Measurements from ENCODE around the gene YTHDC1. TPM values are rescaled to one million over a fixed set of nuclear protein-coding genes. Genes with fewer than 3 reads are reported as not detected.

Gene YTHDC1
- total and polyA plus RNA-seq, 9 donors = 72.1 to 116 (median 86.6) TPM

- DNase-seq = no peak
- no peaks in the 10 kb centered on the region for H3K36me3 ChIP-seq
- H3K4me1 ChIP-seq (ENCODE audit: insufficient read depth) = no peaks in the 10 kb centered on the region
- 47 to 63% (median 60%) methylated on average over 2 of the region's 2 CpGs for WGBS, 3 donors
- no peaks in the 10 kb centered on the region for H3K27me3 ChIP-seq
- H3K9me3 ChIP-seq = no peaks in the 10 kb centered on the region
- no peak overlapping the region for H3K4me3 ChIP-seq
- no peak overlapping the region for H3K27ac ChIP-seq
- intact Hi-C loops (cut with DNase I) = loop anchor here in 3 of 4 donors (5.0 to 10.0 kb wide), 3 partner anchors 99 to 104 kb away; no protein-coding TSS in a partner anchor
- no peak for TF ChIP-seq POLR2A (IDR thresholded peaks at IDR 0.05)
- TF ChIP-seq, protein P1, sequence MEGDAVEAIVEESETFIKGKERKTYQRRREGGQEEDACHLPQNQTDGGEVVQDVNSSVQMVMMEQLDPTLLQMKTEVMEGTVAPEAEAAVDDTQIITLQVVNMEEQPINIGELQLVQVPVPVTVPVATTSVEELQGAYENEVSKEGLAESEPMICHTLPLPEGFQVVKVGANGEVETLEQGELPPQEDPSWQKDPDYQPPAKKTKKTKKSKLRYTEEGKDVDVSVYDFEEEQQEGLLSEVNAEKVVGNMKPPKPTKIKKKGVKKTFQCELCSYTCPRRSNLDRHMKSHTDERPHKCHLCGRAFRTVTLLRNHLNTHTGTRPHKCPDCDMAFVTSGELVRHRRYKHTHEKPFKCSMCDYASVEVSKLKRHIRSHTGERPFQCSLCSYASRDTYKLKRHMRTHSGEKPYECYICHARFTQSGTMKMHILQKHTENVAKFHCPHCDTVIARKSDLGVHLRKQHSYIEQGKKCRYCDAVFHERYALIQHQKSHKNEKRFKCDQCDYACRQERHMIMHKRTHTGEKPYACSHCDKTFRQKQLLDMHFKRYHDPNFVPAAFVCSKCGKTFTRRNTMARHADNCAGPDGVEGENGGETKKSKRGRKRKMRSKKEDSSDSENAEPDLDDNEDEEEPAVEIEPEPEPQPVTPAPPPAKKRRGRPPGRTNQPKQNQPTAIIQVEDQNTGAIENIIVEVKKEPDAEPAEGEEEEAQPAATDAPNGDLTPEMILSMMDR (IDR thresholded peaks at IDR 0.05) = no peak
- TF ChIP-seq EP300 (IDR thresholded peaks at IDR 0.05) = no peak
These were observed 77.0 kb downstream of the YTHDC1 start for GRCh38 chr4:68272860-68273259.

DNA sequence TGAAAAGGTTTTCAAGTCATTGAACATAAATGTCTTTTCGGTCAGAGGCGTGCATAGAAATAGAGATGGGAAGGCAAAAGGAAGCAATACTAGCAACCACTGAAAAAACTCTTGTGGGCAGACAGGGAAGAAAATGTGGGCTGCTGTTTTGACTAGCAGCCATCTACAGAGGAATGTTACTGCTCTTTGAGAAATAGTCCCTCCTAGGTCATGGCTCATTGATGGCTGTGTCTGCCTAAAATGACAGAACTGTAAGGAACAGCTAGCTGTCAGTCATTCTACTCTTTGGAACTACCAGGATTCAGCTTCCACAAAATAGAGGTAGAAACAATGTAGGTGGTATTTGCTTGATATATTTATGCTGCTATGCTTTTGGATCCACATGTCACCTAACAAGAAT, 77.5 kb downstream of the YTHDC1 start:
- Histone ChIP-seq H3K4me1 (ENCODE audit: insufficient read depth) (peaks cover 3% of the 10 kb centered on the region), H3K27me3 (no peaks in the 10 kb centered on the region), H3K4me3 (no peak overlapping the region), H3K36me3 (no peaks in the 10 kb centered on the region), H3K9me3 (no peaks in the 10 kb centered on the region), H3K27ac (no peak overlapping the region)
- intact Hi-C loops (cut with DNase I) = loop anchor here in 3 of 4 donors (5.0 to 10.0 kb wide), 3 partner anchors 100 to 105 kb away; no protein-coding TSS in a partner anchor
- no peak for DNase-seq
- TF ChIP-seq, protein P1 (IDR thresholded peaks at IDR 0.05) = no peak
- no peak for TF ChIP-seq EP300 (IDR thresholded peaks at IDR 0.05)
- TF ChIP-seq POLR2A (IDR thresholded peaks at IDR 0.05) = no peak
- 19 to 28% (median 26%) methylated on average over 2 of the region's 2 CpGs for WGBS, 3 donors

DNA sequence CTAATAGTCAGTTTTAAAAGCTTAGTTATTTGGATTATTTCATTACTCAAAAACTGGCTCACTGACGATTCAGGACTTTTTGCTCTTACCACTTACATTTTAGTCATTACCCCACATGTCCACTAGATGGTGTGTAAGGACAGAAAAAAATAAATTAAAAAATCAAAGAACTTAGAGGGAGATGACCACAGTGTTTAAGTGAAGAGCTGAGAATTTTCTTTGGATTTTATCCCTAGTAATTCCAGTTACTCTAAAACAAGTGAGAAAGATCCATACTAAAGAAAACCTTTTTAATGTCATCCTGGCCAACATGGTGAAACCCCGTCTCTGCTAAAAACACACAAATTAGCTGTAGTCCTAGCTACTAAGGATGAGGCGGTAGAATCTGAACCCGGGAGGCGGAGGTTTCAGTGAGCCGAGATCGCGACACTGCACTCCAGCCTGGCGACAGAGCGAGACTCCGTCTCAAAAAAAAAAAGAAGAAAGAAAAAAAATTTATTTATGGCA, 78.0 kb downstream of the YTHDC1 start:
- Histone ChIP-seq H3K4me1 (ENCODE audit: insufficient read depth) (peaks cover 4% of the 10 kb centered on the region), H3K27ac (no peak overlapping the region), H3K9me3 (no peaks in the 10 kb centered on the region), H3K27me3 (no peaks in the 10 kb centered on the region), H3K36me3 (no peaks in the 10 kb centered on the region), H3K4me3 (no peak overlapping the region)
- 7 to 14% (median 8%) methylated on average over 11 of the region's 11 CpGs for WGBS, 3 donors
- intact Hi-C loops (cut with DNase I) = loop anchor here in 3 of 4 donors (5.0 to 10.0 kb wide), 3 partner anchors 100 to 105 kb away; no protein-coding TSS in a partner anchor
- no peak for DNase-seq
- TF ChIP-seq POLR2A (IDR thresholded peaks at IDR 0.05) = no peak
- TF ChIP-seq EP300 (IDR thresholded peaks at IDR 0.05) = no peak
- TF ChIP-seq, protein P1 (IDR thresholded peaks at IDR 0.05) = peak; percentile 55 to 64 (median 60)

DNA sequence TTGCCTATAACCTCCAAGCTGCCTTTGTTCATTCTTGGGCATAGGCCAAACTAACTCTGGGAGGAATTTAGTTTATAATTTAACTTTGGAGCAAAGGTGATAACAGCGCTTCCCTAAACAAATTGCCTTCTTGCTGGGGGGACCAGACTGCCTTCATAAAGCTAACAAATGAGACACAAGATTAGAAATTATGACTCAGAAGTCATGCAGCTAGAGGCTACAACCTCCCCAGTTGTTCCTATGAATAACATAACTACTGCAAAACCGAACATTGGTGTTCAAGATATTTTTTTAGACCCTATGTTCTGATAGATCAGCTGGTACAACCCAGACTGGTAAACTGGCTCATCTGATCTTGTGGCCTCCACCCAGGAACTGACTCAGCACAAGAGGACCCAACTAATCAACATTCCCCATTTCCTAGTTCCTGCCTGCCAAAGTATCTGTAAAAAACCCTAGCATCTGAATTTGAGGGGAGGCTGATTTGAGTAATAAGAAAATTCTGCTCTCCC, 82.4 kb downstream of the YTHDC1 start:
- Histone ChIP-seq H3K36me3 (no peaks in the 10 kb centered on the region), H3K4me3 (no peak overlapping the region), H3K4me1 (ENCODE audit: insufficient read depth) (peaks cover 4% of the 10 kb centered on the region), H3K27ac (no peak overlapping the region), H3K9me3 (no peaks in the 10 kb centered on the region), H3K27me3 (no peaks in the 10 kb centered on the region)
- intact Hi-C loops (cut with DNase I) = loop anchor here in 1 of 4 donors (10.0 kb wide), 1 partner anchor 1437 kb away; no protein-coding TSS in a partner anchor
- WGBS, 3 donors = 10 to 33% (median 11%) methylated on average over 2 of the region's 2 CpGs
- TF ChIP-seq, protein P1 (IDR thresholded peaks at IDR 0.05) = no peak
- TF ChIP-seq POLR2A (IDR thresholded peaks at IDR 0.05) (no peak), EP300 (IDR thresholded peaks at IDR 0.05) (no peak)
- no peak for DNase-seq

All from ovary (tissue), 9 donors.